Cardiac muscle cell (in vitro differentiated cells and primary cell): Measurements from ENCODE around the gene DDX51. TPM values are rescaled to one million over a fixed set of nuclear protein-coding genes. Genes with fewer than 3 reads are reported as not detected.

Experiments used
- DNase-seq, 2 donors: peaks; one replicate each; pipeline versions ENCODE4 v3.0.0 to v3.0.0-alpha.2; 2010 to 2017; ENCODE audit warnings: low read depth in 1 of 2, low spot score in 1 of 2
- H3K27ac ChIP-seq: fragments of 200-600 bp; sonication (generic); 2 replicates; pipeline ENCODE4 v1.5.1; 2016
- H3K27me3 ChIP-seq: fragments of 200-600 bp; sonication (generic); 2 replicates; pipeline ENCODE4 v1.6.0; 2016; ENCODE audit warnings: control low read depth
- H3K36me3 ChIP-seq: fragments of 200-600 bp; sonication (generic); 2 replicates; pipeline ENCODE4 v1.5.1; 2016; ENCODE audit warnings: control low read depth
- H3K4me1 ChIP-seq: fragments of 200-600 bp; sonication (generic); 2 replicates; pipeline ENCODE4 v1.8.1; 2017; ENCODE audit warnings: low read depth, mild to moderate bottlenecking, mixed run types
- H3K4me3 ChIP-seq: fragments of 200-600 bp; sonication (generic); 2 replicates; pipeline ENCODE4 v1.5.1; 2016; ENCODE audit warnings: mild to moderate bottlenecking
- H3K9me3 ChIP-seq: fragments of 200-600 bp; sonication (generic); 2 replicates; pipeline ENCODE4 v1.5.1; 2017; ENCODE audit warnings: low read depth, mild to moderate bottlenecking, control low read depth
- polyA plus RNA-seq: library from polyadenylated mRNA; unstranded; fragments of >200 nt; fragmentation: Nextera tagmentation; extraction: Ambion mirVana; gene quantifications from 2 replicates; pipeline ENCODE4 v1.2.1, GENCODE V29; 2016
- total RNA-seq: library from RNA; depleted of rRNA; stranded (reverse); fragments of >200 nt; gene quantifications from 2 replicates; pipeline ENCODE4 v1.2.3, GENCODE V29; 2016
- TF ChIP-seq, protein P1 (sequence below): IDR thresholded peaks from 2 replicates; pipeline ENCODE4 v1.5.1; 2012; ENCODE audit warnings: low read depth, mild to moderate bottlenecking, low read length

Gene DDX51
- total and polyA plus RNA-seq, 2 experiments from 2014 or later = 15.6 to 22.9 TPM

DNA sequence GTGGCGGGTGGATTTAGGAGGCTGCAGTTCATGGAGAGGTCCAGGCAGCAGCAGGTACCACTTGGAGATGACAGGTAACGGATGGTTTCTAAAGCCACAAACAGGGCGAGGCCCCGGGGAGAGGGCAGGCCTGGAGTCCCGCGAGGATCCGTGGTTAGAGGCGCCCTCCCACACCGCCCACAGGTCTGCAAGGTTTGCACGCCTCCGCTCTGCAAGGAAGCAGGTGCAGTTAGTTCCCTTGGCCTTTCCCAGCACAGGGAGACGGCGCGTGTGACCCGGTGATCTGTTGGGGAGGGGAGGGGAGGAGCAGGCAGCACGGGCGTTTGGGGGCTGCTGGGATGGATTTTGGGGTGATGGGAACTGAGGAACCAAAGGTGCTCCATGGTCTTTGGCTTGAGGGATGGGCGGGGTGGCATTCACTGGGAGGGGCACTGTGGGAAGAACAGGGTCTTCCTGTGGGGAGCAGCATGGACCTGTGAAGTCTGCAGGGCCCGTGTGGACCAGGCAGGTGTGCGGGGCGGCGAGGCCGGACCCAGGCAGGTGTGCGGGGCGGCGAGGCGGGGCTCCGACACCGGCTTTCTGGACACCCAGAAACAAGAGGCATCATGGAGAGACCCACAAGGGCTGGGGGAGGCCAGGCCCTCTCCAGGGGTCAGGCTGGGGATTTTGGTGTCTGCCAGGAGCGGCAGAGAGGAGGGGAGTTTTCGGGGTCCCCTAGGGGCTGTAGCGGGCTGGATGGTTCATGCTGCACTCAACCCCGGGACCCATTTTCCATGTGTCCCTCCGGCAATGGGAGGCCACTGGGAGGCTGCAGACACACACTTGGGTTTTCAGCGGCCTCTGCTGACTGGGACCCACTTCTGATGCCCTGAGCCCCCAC lies 29.3 kb upstream of the DDX51 start:
- TF ChIP-seq, protein P1, sequence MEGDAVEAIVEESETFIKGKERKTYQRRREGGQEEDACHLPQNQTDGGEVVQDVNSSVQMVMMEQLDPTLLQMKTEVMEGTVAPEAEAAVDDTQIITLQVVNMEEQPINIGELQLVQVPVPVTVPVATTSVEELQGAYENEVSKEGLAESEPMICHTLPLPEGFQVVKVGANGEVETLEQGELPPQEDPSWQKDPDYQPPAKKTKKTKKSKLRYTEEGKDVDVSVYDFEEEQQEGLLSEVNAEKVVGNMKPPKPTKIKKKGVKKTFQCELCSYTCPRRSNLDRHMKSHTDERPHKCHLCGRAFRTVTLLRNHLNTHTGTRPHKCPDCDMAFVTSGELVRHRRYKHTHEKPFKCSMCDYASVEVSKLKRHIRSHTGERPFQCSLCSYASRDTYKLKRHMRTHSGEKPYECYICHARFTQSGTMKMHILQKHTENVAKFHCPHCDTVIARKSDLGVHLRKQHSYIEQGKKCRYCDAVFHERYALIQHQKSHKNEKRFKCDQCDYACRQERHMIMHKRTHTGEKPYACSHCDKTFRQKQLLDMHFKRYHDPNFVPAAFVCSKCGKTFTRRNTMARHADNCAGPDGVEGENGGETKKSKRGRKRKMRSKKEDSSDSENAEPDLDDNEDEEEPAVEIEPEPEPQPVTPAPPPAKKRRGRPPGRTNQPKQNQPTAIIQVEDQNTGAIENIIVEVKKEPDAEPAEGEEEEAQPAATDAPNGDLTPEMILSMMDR = no peak
- no peaks in the 10 kb centered on the region for H3K9me3 ChIP-seq
- H3K27me3 ChIP-seq = no peaks in the 10 kb centered on the region
- H3K4me1 ChIP-seq = no peaks in the 10 kb centered on the region
- no peak overlapping the region for H3K4me3 ChIP-seq
- no peak for DNase-seq
- no peaks in the 10 kb centered on the region for H3K36me3 ChIP-seq
- H3K27ac ChIP-seq = no peak overlapping the region

DNA sequence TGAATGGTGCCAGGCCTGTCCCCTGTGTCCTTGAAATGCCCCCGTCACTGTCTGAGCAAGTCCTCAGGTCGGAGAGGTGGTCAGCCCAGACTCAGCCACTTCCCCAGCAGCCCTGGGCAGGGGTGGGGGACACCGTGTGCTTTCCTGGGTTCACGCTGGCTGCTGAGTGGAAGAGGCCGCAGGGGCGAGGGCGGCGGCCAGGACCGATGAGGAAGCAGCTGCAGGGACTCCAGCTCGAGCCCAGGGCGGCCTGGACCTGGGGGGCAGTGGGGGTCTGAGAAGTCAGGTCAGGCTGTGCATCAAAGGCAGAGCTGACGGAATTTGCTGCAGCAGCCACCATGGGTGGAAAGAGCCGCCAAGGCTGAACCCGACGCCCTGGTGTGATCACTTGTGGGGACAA lies 28.5 kb upstream of the DDX51 start:
- Histone ChIP-seq H3K4me1 (no peaks in the 10 kb centered on the region), H3K4me3 (no peak overlapping the region), H3K36me3 (no peaks in the 10 kb centered on the region), H3K9me3 (no peaks in the 10 kb centered on the region), H3K27ac (no peak overlapping the region), H3K27me3 (no peaks in the 10 kb centered on the region)
- DNase-seq = no peak
- TF ChIP-seq, protein P1 = no peak

DNA sequence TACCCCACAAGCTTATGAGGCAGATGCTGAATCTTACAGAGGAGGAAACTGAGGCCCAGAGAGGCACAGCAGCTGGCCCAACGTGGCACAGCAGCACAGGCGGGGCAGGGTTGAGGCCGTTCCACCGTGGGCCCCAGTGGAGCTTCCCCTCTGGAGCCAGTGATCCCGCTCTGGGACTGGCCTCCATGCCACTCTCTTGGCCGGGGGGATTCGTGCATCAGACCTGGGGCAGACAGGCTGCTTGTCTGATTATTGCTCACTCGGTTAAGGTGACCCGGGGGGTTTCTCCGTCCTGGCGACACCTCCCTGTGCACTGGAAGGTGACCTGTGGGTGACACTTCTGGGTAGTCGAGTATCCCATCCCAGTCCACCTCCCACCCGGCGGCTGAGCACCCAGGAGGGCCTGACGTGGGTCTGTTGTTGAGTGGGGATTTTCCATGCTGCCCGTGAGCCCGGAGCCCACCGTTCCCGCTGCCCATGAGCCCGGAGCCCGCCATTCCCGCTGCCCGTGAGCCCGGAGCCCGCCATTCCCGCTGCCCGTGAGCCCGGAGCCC lies 27.9 kb upstream of the DDX51 start:
- TF ChIP-seq, protein P1 = no peak
- DNase-seq = no peak
- no peaks in the 10 kb centered on the region for H3K4me1 ChIP-seq
- H3K27ac ChIP-seq = no peak overlapping the region
- no peaks in the 10 kb centered on the region for H3K27me3 ChIP-seq
- no peaks in the 10 kb centered on the region for H3K36me3 ChIP-seq
- no peak overlapping the region for H3K4me3 ChIP-seq
- H3K9me3 ChIP-seq = no peaks in the 10 kb centered on the region

DNA sequence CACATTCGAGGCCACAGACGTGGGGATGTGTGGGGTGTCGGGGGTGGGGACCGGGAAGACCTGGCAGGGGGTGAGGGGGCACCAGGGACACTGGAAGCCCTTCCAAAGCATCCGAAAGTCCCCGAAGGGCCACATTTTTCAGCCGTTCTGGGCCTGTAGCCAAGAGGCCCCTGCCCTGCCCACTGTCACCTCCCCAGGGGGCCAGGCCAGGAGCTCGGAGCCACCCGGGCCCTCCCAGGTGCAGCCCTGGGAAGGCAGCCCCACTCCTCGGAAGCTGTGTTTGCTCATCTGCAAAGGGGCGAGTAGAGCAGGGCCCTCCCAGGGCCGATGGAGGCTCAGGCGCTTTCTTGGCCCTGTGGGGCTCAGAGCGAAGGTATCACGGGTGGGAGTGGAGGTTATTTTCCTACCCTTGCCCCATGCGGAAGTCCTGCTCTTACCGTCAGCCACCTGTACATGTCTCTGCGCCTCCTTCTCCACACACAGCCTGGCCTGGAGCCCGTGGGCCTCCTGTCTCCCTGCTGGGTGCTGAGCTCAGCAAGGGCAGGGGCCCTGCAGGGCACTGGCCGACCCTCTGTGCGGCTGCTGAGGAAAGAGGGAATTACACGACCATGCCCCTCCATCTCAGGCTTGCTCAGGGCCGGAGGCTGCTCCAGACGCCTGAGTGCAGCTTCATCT lies 27.3 kb upstream of the DDX51 start:
- no peaks in the 10 kb centered on the region for H3K27me3 ChIP-seq
- TF ChIP-seq, protein P1 = no peak
- no peaks in the 10 kb centered on the region for H3K36me3 ChIP-seq

DNA sequence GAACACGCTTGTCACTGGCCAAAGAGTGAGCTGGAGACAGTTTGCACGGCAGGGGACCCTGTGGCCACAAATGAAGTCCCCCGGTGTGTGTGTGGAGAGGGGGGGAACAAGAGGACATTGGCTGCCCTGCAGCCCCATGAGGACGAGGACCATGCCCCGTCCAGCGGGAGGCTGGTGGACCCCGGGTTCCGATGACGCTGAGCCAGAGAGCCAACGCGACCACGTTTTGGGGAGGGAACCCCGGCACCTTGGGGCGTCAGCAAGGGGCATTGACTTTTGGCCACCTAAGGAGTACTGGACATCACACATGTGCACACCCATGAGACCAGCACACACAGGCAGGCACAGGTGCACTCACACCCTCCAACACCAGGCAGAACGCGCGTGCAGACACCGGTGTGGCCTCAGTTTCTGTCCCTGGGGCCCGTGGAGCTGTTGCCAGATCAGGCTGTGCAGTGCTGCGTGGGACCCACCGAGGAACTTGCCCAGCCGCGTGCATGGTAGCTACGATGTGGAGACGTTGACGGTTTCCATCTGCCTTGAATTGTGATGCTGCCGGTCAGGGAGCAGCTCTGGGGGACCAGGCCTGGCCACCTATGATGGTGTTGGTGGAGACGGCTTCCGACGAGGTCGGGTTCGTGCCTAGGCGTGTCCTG lies 26.6 kb upstream of the DDX51 start:
- Histone ChIP-seq H3K27me3 (no peaks in the 10 kb centered on the region), H3K4me1 (no peaks in the 10 kb centered on the region), H3K9me3 (no peaks in the 10 kb centered on the region), H3K27ac (no peak overlapping the region), H3K4me3 (no peak overlapping the region), H3K36me3 (no peaks in the 10 kb centered on the region)
- DNase-seq = no peak
- TF ChIP-seq, protein P1 = no peak

More for the DNA sequence above, 27.3 kb upstream of the DDX51 start:
- no peaks in the 10 kb centered on the region for H3K4me1 ChIP-seq
- H3K27ac ChIP-seq = no peak overlapping the region
- H3K4me3 ChIP-seq = no peak overlapping the region
- no peak for DNase-seq
- H3K9me3 ChIP-seq = no peaks in the 10 kb centered on the region
